ENCODE results near the gene RNF125.

GRCh38 chr18:32104516-32104915 lies 85.9 kb downstream of the RNF125 start:
- TF ChIP-seq MAX (CRISPR knock-in tag; IDR thresholded peaks at IDR 0.05): no peak
- TF ChIP-seq TAF9B (IDR thresholded peaks at IDR 0.05; ENCODE audit: partially characterized antibody): no peak
- no peak for TF ChIP-seq POLR2AphosphoS5 (IDR thresholded peaks at IDR 0.05; ENCODE audit: control insufficient read depth, insufficient read depth, low read depth, low read length)
- no peak for TF ChIP-seq GTF2F1 (IDR thresholded peaks at IDR 0.05; ENCODE audit: low read depth, low read length)
- TF ChIP-seq TCF7L2 (IDR thresholded peaks at IDR 0.05; ENCODE audit: low read depth, low read length): no peak
- TF ChIP-seq SIRT6 (IDR thresholded peaks at IDR 0.05; ENCODE audit: low read depth, low read length): no peak
- TF ChIP-seq, protein P1, sequence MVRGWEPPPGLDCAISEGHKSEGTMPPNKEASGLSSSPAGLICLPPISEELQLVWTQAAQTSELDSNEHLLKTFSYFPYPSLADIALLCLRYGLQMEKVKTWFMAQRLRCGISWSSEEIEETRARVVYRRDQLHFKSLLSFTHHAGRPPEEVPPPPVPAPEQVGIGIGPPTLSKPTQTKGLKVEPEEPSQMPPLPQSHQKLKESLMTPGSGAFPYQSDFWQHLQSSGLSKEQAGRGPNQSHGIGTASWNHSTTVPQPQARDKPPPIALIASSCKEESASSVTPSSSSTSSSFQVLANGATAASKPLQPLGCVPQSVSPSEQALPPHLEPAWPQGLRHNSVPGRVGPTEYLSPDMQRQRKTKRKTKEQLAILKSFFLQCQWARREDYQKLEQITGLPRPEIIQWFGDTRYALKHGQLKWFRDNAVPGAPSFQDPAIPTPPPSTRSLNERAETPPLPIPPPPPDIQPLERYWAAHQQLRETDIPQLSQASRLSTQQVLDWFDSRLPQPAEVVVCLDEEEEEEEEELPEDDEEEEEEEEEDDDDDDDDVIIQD (CRISPR knock-in tag; IDR thresholded peaks at IDR 0.05): no peak
- TF ChIP-seq SREBF2 (CRISPR knock-in tag; IDR thresholded peaks at IDR 0.05): no peak
- TF ChIP-seq MAFK (IDR thresholded peaks at IDR 0.05; ENCODE audit: low read length): no peak
- no peak for TF ChIP-seq CEBPB (tag; IDR thresholded peaks at IDR 0.05)
- TF ChIP-seq FOXK1 (CRISPR knock-in tag; IDR thresholded peaks at IDR 0.05; ENCODE audit: borderline replicate concordance): no peak
- no peak for TF ChIP-seq WHSC1 (IDR thresholded peaks at IDR 0.05; ENCODE audit: low read length)
